NT2/D1 (cell line): ENCODE data around the gene PTPRG.

ENCODE experiments used
- DNase-seq: peaks from one replicate; pipeline ENCODE4 v3.0.0-alpha.2; 2011; ENCODE audit warnings: low read depth, low spot score
- H3K27me3 ChIP-seq: 2 replicates; pipeline ENCODE4 v1.6.0; 2011; ENCODE audit warnings: mild to moderate bottlenecking; ENCODE audit not compliant: insufficient read length, insufficient read depth
- H3K36me3 ChIP-seq: 2 replicates; pipeline ENCODE4 v1.6.1; 2011; ENCODE audit warnings: mild to moderate bottlenecking, low read length, mixed read lengths; ENCODE audit not compliant: insufficient read depth, insufficient read length
- H3K4me1 ChIP-seq: 2 replicates; pipeline ENCODE4 v1.5.1; 2011; ENCODE audit not compliant: insufficient read depth, insufficient read length
- H3K4me3 ChIP-seq: 2 replicates; pipeline ENCODE4 v1.5.1; 2011; ENCODE audit warnings: low read depth; ENCODE audit not compliant: insufficient read length
- H3K9ac ChIP-seq: 2 replicates; pipeline ENCODE4 v1.6.0; 2011; ENCODE audit warnings: low read depth; ENCODE audit not compliant: insufficient read length
- H3K9me3 ChIP-seq: 2 replicates; pipeline ENCODE4 v1.5.1; 2011; ENCODE audit warnings: mild to moderate bottlenecking, low read length; ENCODE audit not compliant: insufficient read depth
- SUZ12 ChIP-seq: IDR thresholded peaks from 2 replicates; pipeline ENCODE4 v1.6.1; 2011; ENCODE audit not compliant: insufficient read length, insufficient read depth; ENCODE audit errors: extremely low read depth
- YY1 ChIP-seq: IDR thresholded peaks from 2 replicates; pipeline ENCODE4 v1.6.1; 2011; ENCODE audit not compliant: insufficient read length, insufficient read depth
- ZNF274 ChIP-seq: IDR thresholded peaks from 2 replicates; pipeline ENCODE4 v1.6.1; 2011; ENCODE audit warnings: mild to moderate bottlenecking, low read depth, low read length

Gene PTPRG

DNA sequence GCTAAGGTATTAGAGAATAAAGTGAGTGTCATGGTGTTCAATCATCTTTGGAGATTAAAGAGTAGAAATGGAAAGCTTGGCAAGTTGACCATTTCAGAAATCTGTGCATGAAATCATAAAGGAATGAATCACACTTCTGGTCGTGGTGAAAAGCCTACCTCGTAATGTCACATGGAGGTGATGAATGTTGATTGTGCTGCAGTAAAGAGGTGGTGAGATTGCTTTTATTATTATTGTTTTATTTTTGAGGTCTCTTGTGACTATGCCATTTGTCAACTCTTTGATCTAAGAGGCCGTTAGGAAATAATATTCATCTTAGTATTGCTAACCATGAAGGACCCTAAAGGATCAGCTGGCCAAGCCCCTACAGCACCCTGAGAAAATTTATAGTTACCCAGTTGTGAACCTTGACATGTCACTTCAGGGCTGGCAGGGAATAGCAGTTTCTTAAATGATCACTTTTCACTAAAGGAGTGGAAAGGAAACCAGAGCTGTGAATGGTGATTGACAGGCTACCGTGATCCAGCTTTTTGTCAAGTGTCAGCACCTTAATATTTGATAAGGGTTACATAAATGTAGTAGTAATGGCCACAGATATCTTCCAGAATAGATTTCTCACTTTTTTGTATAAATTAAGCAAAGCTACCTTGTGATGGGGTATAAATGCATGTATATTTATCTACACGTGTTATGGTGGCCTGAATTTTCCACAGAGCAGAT is 203.9 kb downstream of the PTPRG start:
- no peak for DNase-seq
- H3K9me3 ChIP-seq, result no peaks in the 10 kb centered on the region
- no peak overlapping the region for H3K4me3 ChIP-seq
- no peak overlapping the region for H3K9ac ChIP-seq
- no peaks in the 10 kb centered on the region for H3K36me3 ChIP-seq
- no peaks in the 10 kb centered on the region for H3K4me1 ChIP-seq
- TF ChIP-seq SUZ12, result no peak
- TF ChIP-seq YY1, result no peak
- no peak for TF ChIP-seq ZNF274
- no peaks in the 10 kb centered on the region for H3K27me3 ChIP-seq

DNA sequence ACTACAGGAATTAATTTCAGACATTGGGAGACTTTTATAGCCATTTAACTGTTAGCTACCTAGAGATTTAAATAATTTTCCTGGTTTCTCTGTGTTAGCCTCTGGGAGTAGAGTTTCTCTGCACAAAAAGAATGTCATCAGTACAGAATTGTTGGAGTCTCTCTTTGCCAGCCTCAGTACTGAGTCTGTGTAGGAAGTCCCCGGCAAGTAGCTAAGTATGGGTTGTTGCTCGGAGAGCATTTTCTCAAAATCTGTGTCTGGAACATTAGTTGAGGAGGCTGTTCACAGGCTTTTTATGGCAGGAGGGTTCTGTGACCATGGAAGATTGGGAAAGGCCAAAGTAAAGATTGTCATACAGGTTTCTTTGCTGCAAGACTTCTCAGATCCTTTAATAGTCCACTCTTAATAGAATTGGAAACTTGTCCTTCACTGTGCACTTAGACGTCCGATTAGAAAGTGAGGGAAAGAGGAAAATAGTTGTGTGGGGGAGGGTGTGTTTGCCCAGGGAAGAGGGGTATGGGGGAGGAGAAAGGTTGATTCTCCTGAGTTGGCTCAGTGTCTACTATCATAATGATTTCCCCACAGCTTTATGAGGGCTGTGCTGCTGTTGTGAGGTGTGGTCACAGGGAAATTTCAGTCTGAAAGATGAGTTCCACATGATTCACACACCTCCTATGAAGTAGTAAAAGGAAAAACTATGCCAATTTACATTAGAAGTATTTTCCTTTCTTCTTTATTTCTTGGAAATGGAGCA is 207.1 kb downstream of the PTPRG start:
- no peak for DNase-seq
- H3K27me3 ChIP-seq, result no peaks in the 10 kb centered on the region
- H3K4me1 ChIP-seq, result no peaks in the 10 kb centered on the region
- H3K9ac ChIP-seq, result no peak overlapping the region
- no peaks in the 10 kb centered on the region for H3K36me3 ChIP-seq
- H3K4me3 ChIP-seq, result no peak overlapping the region
- TF ChIP-seq YY1 (no peak), SUZ12 (no peak), ZNF274 (no peak)
- H3K9me3 ChIP-seq, result no peaks in the 10 kb centered on the region

DNA sequence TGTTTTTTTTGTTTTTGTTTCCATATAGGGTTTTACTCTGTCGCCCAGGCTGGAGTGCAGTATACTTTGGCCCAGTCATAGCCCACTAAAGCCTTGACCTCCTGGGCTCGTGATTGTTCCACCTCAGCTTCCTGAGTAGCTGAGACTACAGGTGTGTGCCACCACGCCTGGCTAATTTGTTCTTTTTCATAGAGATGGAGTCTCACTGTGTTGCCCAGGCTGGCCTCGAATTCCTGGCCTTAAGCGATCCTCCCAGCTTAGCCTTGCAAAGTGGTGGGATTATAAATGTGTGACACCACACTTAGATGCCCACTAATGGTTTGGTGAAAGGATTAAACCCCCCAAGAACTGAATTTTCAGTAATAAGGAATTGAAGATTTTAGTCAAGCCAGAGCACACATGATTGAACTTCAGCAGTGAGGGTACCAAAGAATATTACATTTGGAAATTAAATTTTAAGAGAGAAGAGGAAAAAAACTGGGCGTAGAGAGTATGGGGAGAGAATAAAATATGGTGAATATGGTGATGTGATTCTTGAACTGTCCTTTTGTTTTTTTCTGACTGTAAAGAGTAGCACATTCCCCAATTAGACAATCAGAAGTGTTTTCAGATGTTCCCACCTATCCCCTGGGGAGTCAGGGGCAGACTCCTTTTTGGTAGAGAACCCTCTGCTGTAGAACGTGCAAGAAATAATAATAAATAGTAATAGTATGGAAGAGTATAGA is 208.1 kb downstream of the PTPRG start:
- Histone ChIP-seq H3K9ac (no peak overlapping the region), H3K4me3 (no peak overlapping the region), H3K27me3 (no peaks in the 10 kb centered on the region), H3K9me3 (no peaks in the 10 kb centered on the region), H3K36me3 (no peaks in the 10 kb centered on the region), H3K4me1 (no peaks in the 10 kb centered on the region)
- DNase-seq, result no peak
- TF ChIP-seq YY1 (no peak), SUZ12 (no peak), ZNF274 (no peak)

DNA sequence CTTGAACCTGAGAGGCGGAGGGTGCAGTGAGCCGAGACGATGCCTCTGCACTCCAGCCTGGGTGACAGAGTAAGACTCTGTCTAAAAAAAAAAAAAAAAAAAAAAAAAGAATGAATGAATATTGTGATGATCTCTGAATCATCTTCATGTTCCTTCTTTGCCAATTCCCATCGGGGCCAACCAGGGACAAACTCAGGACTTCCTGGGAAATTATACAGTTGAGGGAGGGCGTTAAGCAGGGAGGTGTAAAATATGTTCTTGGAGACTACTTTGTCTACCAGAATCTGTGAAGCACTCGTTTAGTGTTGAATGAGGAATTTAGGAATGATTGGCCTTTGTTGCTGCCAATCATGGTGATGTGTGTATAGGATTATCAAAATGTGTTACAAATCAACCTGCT is 210.6 kb downstream of the PTPRG start:
- Histone ChIP-seq H3K4me3 (no peak overlapping the region), H3K9ac (no peak overlapping the region), H3K4me1 (no peaks in the 10 kb centered on the region), H3K36me3 (no peaks in the 10 kb centered on the region), H3K9me3 (no peaks in the 10 kb centered on the region), H3K27me3 (no peaks in the 10 kb centered on the region)
- TF ChIP-seq YY1 (no peak), ZNF274 (no peak), SUZ12 (no peak)
- no peak for DNase-seq

DNA sequence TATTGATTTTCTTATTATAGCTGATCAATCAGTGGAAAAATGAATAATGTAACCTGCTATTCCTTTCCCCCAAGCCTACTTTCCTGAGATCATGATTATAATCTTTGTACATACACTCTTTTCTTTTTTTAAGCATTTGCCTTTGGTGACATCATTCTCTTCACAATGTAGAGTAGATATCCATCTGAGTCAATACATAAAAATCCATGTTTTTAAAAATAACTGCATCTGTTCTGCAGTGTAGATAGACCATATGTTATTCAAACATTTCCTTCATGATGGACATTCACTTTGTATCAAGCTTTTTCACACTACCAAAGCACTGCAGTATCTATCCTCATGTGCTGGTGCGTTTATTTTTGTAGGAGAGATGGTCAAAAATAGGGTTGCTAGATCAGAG is 211.1 kb downstream of the PTPRG start:
- DNase-seq, result no peak
- H3K27me3 ChIP-seq, result no peaks in the 10 kb centered on the region
- H3K4me3 ChIP-seq, result no peak overlapping the region
- H3K9ac ChIP-seq, result no peak overlapping the region
- TF ChIP-seq SUZ12 (no peak), ZNF274 (no peak), YY1 (no peak)
- H3K36me3 ChIP-seq, result no peaks in the 10 kb centered on the region
- no peaks in the 10 kb centered on the region for H3K4me1 ChIP-seq
- no peaks in the 10 kb centered on the region for H3K9me3 ChIP-seq

DNA sequence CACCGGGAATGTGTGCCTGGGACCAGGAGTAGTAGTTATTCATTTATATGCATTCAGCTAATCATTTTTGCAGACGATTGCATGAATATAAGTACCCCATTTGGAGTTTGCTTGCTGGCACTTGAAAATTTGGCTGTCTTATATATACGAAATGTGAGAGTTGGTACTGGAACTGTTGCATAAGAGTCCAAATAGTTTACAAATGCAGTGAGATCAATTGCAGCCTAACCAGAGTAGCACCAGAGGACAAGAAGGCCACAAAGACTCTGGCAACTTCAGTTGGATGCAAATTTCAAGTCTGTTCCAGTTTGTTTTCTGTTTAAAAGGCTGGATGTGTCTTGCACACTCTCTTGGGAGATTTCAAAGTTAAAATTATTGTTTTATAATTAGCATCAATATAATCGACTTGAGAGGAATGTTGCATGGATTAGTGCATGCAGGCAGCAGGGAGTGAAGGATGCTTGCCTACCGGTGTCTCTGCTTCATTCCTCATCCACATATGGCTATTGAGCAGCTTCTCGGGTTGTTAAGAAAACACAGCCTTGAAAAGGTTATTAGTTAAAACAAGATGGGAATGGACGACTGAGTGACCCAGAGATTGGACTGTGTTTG is 213.0 kb downstream of the PTPRG start:
- no peak for DNase-seq
- Histone ChIP-seq H3K9ac (no peak overlapping the region), H3K27me3 (no peaks in the 10 kb centered on the region), H3K4me1 (no peaks in the 10 kb centered on the region), H3K36me3 (no peaks in the 10 kb centered on the region), H3K4me3 (no peak overlapping the region), H3K9me3 (no peaks in the 10 kb centered on the region)
- TF ChIP-seq ZNF274 (no peak), YY1 (no peak), SUZ12 (no peak)

DNA sequence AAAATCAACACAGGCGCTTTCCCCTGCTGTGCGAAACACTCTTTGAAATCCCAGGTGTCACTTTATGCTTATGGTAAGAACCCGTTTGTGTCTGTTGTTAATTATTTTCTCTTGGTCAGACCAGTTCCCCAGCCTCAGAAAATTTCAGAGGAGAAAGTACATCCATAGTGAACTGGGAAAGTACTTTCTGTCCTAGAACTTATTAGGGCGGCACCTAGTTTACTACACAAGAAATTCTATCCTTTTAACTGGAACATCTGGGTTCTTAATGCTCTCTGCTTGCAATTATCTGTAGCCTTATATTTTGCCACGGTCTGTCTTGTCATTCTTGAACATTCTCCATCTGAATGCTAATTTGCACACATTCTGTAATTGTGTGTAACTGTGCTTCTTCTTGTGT is 215.0 kb downstream of the PTPRG start:
- no peak for DNase-seq
- no peak overlapping the region for H3K4me3 ChIP-seq
- no peak overlapping the region for H3K9ac ChIP-seq
- no peaks in the 10 kb centered on the region for H3K27me3 ChIP-seq
- TF ChIP-seq YY1 (no peak), ZNF274 (no peak), SUZ12 (no peak)
- H3K9me3 ChIP-seq, result no peaks in the 10 kb centered on the region
- no peaks in the 10 kb centered on the region for H3K36me3 ChIP-seq
- H3K4me1 ChIP-seq, result no peaks in the 10 kb centered on the region
